ENCODE results near the gene DOK3.

The DOK3 gene

DNA sequence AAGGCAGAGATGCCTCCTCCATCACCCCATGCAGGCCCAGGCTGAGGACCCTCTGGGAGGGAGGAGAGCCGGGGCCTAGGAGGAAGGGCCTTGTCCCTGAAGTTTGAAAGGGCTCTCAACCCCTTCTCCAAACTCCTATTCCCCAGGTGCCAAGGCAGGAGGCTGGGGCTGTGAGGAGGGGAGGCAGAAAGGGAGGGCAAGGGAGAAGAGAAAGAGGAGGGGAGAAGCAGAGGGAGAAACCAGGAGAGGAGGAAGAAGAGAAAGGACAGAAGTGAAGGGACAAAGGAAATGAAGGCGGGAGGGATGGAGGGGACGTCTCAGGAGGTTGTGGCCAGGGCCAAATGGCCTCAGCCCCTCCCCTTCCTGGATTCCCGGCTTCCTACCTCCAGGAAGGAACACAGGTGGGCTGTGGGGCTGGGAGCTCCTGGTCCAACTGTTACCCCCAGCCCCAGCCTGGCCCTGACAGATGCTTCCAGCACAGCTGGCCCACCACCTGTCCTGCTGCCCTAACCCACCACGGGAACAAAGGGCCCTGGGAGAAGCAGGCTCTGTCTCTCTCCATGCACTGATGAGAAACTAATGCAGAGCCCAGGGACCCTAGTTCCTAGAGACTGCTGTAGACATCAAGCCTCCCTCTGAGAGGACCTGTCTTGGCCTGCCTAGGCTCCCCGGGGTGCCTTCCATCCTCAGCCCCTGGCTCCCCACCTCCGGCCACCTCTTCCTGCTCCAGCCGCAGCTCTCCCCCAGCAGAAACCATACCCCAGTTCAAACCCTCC lies 39.7 kb downstream of the DOK3 start:
- no peak for DNase-seq (ENCODE audit: low read depth in 2 of 2, low spot score in 1 of 2)

DNA sequence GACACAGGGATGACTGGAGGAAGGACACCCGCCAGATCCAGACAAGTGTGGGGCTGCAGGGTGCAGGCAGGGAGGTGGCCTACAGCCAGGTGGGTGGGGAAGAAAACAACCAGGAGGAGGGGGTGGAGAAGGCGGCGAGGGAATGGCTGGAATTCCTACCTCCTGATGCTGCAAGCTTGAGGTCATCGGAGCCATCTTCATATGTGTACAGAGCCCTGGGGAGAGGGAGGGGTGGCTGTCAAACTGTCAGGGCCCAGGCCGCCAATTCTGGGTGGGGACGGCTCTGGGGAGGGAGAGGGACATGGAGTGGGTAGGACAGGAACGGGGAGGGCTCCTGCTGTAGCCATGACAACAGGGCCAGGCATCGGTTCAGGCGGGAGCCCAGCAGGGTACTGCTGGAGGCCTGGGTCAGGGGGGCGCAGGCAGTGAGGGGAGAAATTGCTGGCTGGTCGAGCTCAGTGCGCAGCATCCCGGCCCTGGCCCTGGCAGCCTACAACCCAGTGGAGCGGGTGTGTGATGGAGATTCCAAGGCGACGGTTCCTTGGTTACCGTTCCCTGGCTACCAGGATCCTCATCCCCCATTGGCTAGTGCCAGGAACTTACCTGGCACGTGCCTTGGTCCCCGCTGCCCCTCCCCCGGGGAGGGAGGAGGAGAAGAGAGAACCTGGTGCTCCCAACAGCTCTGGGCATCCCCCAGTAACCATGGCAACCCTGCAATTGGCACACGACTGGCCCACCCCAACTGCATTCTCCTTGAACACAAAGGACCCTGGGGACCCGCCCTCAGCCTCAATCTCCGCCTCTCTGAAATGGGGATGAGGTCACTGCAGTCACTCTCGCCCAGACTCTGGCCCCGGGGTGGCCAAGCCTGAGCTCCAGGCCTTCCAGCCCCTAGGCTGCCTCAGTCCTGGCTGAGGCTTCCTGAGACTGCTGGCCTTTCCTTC lies 40.7 kb downstream of the DOK3 start:
- DNase-seq (ENCODE audit: low read depth in 2 of 2, low spot score in 1 of 2), result no peak

DNA sequence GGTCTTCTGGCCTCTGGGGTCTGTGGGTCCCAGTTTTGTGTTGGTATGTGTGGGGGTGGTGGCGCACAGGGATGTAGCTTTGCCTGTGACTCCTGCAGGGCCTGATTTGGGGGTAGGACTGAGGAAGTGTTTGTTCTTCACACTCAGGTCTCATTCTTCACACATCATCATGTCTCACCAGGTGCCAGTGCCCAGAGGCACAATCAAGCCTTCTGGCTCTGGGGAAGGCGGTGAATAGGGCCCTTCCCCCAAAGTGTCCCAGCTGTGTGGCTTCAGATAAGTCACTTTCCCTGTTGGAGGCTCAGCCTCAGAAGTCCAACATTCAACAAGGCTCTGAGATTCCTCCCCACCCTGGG lies 41.3 kb downstream of the DOK3 start:
- no peak for DNase-seq (ENCODE audit: low read depth in 2 of 2, low spot score in 1 of 2)

DNA sequence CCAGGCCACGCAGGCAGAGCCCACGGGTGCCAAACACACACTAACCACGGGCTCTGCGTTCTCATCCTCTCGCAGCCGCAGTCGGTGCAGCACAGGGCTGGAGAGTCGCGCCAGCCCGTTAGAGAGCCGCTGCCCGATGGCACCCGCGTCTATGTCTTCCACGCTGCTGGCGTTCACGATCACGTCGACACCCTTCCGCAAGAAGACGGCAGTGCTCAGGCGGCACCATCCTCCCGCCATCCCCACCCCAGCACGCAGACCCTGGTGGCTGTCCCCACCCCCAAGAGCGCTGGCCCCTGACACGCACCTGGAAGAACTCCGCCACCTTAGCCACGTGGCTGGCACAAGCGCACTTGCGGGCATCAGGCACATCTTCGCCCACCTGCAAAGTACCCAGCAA lies 42.2 kb downstream of the DOK3 start:
- DNase-seq (ENCODE audit: low read depth in 2 of 2, low spot score in 1 of 2), result no peak

DNA sequence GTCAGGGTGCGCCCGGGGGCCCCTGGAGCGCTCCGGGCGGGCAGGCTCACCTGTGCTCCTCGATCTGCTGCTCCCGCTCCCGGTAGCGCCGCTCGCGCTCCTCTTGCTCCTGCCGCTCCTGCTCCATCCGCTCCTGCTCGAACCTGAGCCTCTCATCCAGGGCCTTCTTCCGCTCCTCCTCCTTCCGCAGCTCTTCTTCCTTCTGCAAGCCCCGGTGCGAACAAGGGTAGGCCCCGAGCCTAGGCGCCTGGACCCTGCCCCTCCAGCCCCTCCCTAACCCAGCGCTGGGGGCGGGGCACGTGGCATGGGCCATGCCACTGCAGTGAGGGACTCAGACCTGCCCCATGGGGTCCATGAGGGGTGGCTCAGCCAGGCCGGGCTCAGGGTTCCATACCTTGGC lies 42.8 kb downstream of the DOK3 start:
- DNase-seq (ENCODE audit: low read depth in 2 of 2, low spot score in 1 of 2), result no peak

DNA sequence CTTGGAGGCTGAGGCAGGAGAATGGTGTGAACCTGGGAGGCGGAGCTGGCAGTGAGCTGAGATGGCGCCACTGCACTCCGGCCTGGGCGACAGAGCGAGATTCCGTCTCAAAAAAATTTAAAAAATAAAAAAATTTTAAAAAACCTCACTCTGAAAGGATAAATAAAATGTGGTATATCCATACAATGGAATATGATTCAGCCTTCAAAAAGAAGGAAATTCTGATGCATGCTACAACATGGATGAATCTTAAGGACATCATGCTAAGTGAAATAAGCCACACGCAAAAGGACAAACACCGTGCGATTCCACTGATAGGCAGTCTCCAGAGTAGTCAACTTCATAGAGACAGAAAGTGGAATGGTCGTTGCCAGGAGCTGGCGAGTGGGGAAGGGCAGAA lies 44.6 kb downstream of the DOK3 start:
- no peak for DNase-seq (ENCODE audit: low read depth in 2 of 2, low spot score in 1 of 2)

DNA sequence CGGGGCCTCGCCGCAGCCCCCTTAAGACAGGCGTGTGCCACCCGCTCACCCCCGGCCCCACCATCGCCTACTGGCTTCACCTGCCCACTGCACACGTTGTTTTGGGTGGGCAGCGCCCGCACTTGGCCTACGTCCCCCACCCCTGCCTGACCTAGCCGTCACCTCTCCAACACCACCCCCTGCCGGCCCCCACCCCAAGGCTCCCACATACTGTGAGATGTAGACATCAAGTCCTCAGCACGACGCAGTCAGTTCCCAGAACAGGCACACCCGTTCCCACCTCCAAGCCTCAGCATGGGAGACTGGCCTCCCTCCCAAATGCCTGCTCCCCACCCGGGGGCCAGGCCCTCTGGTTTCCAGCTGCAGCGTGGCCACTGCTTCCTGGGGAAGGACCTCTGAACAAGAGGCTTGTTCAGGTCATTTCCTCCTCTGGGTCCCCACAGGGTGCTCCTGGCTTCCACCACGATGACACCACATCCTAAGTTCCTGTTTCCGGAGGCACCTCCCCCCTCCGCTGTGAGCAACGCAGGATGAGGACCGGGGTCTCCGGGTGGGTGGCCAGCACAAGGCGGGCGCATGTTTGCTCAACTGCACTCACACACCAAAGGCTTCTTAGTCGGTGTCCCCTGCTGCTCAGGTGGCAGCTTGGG lies 47.5 kb downstream of the DOK3 start:
- no peak for DNase-seq (ENCODE audit: low read depth in 2 of 2, low spot score in 1 of 2)

DNA sequence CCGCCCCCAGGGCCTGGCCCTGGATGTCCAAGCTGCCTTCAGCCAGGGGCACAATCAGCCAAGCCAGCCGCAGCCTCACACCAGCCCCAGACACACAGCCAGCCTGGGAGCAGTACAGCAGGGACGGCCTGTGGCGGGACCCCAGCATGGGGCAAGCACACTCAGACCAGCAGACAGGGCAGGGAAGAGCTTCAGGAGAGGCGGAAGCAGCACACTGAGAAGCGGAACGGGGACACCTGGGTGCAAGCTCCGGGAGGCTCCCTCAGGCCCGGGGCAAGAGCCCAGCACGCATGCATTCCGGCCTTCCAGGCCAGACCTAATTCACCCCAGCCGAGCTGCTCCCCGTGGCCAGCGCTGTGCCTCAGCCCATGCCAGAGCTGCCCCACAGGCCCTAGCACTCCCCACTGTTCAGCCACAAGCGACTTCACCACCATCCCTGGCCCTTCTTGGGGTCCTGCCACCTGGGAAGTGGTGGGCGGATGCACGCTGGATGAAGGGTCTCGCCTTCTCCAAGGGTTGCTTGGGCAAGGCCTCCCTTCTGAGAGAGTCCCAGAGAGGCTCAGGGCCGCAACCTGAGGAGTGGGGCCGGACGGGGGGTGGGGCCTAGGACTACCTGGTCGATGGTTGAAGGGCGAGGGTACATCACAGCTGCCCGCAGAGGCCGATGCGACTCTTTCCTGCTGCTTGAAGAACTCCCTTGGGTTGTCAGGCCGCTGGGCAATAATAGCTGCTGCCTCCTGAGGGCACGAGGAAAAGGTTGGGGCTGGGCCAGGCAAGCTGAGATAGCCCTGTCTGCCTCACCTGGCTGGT lies 49.6 kb downstream of the DOK3 start:
- no peak for DNase-seq (ENCODE audit: low read depth in 2 of 2, low spot score in 1 of 2)

DNA sequence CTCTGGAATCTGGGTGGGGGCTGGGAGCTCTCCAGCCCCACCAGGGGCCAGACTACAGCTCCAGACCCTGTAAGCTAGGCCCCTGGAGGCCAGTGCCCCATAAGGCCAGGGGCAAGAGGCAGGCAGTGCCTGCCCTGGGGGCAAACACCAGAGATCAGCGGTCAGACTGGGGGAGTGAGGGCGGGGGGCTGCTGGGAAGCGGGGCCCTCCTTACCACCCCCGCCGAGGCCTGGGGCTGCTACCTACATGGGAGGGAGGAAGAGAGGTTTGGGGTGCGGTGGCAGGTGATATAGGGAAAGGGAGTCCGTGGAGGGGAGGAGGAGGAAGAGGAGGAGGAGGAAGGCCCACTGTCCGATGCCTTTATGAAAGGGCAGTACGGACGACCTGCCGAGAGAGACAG lies 50.3 kb downstream of the DOK3 start:
- no peak for DNase-seq (ENCODE audit: low read depth in 2 of 2, low spot score in 1 of 2)

DNA sequence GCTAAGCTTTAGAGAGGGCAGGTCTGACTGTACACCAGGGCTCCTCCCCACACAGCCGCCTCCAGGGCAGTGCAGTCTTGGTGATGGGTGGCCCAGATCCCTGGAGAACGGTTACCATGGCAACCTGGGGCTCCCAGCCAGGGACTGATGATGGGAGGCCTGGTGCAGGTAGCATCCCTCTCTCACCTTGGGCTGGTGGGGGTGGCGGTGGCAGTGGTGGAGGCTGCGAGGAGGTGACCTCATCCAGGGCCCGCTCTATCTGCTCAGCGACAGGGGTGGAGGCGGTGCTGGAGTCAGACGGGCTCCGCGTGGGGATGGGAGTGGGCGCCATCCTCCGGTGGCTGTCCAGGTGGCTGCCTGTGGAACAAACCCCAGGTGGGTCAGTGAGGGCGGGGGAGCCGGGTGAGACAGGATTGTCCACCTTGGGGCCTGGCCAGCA lies 50.7 kb downstream of the DOK3 start:
- no peak for DNase-seq (ENCODE audit: low read depth in 2 of 2, low spot score in 1 of 2)

DNA sequence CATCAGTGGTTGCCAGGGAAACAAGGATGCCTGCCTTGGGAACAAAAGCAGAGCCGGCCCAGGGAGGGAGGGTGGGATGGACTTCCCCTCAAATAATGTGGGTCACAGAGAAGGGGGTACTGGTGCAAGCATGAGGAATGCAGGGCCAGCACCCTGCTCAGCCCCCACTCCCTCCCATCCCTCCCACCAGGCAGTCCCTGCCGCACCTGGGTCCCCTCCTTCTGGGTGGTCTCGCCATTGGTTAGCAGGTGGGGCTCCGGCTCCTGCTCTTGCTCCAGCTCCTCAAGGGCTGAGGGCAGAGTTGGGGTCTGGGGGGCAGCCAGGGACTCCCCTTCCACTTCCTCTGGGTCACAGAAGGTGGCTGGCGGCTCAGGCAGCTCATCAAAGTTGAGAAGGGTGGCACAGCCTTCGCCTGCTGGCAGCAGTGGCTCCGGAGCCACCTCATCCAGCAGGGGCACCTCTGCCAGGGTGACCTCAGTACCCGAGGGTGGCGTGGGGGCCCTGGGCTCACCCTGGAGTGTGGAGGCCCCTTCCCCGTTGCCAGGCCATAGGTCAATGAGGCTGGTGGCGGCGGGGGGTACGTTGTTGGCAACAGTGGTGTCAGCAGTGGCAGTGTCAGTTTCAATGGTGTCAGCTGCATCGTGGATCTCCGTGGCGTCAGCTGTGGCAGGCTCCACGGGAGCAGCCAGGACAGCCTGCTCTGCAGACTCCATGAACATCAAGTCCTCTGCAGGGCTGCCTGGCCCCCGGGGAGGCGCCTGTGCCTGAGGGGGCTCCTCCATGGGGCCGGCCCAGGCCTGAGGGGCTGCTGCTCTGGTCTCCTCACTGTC lies 51.6 kb downstream of the DOK3 start:
- no peak for DNase-seq (ENCODE audit: low read depth in 2 of 2, low spot score in 1 of 2)

DNA sequence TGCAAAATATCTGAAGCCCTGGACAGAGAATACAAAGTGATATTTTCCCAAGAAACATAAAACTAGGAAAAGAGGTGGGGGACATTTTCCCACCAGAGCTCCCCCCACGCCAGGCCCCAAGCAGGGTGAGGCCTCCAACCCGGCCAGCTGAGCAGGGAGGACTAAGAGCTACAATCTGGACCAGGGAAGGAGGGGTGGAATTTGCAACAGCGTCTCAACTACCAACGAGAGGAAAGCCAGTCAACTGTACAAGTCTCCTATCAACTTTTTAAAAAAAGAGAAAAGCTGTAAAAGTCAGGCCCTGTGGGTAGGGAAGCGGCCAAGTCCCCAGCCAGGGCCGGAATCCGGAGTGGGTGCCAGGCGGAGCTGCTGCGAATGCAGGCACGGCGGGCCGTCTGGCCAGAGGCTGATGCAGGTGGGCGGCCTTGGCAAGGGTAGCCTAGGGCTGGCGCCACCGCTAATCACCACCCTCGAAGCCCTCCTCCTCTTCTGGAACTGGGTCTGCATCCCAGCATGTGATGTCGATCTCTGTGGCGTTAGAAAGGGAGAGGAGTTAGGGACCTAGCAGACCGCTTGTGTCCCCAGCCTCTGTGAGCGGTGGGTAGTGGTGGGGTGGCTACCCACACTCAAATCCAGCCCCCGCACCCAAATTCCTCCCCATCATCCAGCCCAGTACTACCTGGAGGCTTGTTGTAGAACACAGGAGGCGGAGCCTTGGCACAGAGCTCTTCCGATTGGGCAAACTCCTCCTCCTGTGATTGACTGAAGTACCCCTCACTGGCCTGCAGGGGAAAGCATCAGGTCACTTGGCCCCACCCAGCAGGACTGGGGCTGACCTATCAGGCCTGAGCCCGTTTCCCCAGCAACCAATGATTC lies 52.4 kb downstream of the DOK3 start:
- no peak for DNase-seq (ENCODE audit: low read depth in 2 of 2, low spot score in 1 of 2)

DNA sequence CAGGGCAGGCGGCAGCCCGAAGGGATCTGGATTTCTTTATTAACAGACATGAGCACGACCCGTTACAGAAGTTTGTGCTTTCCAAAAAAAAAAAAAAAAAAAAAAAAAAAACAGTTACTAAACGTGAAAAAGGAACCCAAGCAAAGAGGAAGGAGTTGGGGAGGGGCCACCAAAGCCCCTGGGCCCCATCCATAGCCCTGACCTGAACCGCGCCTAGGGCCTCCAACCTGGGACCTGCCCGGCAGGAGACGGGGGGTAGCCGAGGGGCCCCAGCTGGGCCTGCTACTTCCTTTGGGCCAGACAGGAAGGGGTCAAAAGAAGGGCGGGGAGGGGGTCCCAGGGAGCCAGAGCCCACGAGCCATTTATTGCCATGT lies 53.0 kb downstream of the DOK3 start:
- no peak for DNase-seq (ENCODE audit: low read depth in 2 of 2, low spot score in 1 of 2)

DNA sequence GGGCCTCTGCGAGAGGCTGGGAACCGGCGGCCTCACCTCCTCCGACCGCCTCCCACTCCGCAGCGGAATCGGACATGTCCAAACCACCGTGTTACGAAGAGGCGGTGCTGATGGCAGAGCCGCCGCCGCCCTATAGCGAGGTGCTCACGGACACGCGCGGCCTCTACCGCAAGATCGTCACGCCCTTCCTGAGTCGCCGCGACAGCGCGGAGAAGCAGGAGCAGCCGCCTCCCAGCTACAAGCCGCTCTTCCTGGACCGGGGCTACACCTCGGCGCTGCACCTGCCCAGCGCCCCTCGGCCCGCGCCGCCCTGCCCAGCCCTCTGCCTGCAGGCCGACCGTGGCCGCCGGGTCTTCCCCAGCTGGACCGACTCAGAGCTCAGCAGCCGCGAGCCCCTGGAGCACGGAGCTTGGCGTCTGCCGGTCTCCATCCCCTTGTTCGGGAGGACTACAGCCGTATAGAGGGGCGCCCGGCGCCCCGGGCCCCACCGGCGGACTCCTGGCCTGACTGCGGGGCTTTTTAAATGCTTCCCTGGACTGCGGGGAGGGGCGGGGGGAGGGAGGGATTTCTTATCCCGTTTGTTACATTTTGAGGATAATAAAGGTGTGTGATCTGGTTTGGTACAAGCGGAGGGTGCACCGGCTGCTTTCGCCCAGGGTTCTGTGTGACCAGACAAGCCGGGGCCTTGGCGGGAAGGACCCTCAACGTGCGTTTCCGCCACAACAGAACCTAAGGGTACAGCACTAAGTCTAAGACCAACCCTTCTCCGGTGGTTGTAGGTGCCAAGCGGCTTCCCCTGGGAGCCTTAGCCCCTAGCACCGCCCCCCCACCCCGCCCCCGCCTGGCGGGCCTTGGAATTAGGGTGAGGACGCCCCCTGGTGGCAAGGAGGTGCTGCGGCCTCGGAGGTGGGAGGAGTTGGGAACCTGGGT lies 53.7 kb downstream of the DOK3 start:
- peak; percentile 95 for DNase-seq (ENCODE audit: low read depth in 2 of 2, low spot score in 1 of 2)

DNA sequence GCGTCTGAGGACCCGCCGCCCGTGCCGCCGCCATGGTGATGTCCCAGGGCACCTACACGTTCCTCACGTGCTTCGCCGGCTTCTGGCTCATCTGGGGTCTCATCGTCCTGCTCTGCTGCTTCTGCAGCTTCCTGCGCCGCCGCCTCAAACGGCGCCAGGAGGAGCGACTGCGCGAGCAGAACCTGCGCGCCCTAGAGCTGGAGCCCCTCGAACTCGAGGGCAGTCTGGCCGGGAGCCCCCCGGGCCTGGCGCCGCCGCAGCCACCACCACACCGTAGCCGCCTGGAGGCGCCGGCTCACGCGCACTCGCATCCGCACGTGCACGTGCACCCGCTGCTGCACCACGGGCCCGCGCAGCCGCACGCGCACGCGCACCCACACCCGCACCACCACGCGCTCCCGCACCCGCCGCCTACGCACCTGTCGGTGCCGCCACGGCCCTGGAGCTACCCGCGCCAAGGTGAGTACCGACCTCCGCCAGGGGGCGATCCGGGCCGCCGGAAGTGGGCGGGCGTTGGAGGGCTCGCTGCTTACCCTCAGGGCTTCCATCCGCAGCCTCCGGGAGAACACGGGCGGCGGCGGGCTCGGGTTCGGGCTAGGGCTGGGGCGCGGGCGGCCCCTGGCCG lies 54.5 kb downstream of the DOK3 start:
- peak; percentile 84 to 85 for DNase-seq (ENCODE audit: low read depth in 2 of 2, low spot score in 1 of 2)

DNA sequence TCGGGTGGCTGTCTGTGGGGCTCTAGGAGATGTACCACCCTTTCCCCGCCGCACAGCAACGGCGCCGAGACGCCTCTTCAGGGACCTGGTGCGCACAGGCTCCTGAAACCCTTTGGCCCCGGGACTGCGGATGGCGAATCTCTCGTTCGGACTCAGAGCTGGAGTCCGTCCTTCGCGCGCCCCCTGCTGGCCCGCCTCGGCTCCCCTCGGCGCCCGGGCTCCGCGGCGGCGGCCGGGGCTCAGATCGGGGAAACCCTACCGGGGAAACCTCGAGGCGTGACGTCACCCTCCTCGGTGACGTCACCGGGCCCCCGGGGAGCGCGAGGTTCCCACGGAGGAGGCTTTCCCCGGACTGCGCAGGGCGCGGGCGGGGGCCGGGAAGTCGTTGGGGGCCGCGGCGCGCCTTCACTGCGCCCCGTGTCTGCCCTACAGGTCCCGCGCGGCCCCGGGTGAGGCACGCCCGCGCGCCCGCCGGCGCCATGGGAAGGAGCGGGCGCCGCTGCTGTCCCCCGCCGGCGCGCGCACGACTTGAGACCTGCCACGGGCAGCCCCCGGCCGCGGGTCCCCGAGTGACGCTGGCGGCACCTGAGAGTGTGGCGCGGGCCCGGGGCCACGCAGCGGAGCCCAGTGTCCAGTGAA lies 55.1 kb downstream of the DOK3 start:
- peak; percentile 90 to 93 for DNase-seq (ENCODE audit: low read depth in 2 of 2, low spot score in 1 of 2)

DNA sequence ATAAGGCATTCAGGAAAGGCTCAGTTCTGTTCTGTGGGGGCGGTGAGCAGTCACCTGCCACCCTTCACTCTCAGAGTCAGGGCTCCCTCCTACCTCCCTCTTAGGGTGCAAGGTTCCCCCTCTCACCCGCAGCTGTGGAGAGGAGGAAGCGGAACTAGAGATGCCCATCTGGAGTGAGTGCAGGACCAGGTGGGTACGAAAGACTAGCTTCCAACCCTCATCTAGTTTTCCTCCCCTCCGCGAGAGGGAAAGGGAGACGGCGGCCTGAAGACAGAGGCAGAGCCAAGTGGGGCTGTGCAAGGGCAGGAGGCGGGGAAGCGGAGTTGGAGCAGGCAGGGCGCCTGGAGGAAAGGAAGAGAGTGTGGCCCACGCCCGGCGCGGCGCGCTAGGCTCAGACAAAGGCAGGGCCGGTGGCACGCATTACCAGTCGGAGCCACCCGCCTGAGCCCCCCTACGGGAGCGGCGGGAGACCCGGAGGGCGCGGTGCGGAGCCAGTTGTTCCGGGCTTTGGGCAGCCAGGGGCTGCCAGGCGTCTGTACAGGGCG lies 55.7 kb downstream of the DOK3 start:
- DNase-seq (ENCODE audit: low read depth in 2 of 2, low spot score in 1 of 2), result no peak
